Ureter (tissue), 1 donor: ENCODE data around the gene TMEM94. TPM values are rescaled to one million over a fixed set of nuclear protein-coding genes. Genes with fewer than 3 reads are reported as not detected.

Experiments used
- DNase-seq: peaks from one replicate; pipeline ENCODE4 v3.0.0-alpha.2; 2020; ENCODE audit warnings: low spot score
- total RNA-seq: library from RNA; stranded (reverse); gene quantifications from one replicate; pipeline ENCODE4 v1.2.4, GENCODE V29; 2023
- donor health status: DM: yes; HTN: yes; CAD: no.

The TMEM94 gene
- total RNA-seq, 1 donor from 2014 or later, result 73.2 TPM

- DNase-seq, result no peak
Measured at GRCh38 chr17:75525806-75526554, 69.5 kb downstream of the TMEM94 start.

DNA sequence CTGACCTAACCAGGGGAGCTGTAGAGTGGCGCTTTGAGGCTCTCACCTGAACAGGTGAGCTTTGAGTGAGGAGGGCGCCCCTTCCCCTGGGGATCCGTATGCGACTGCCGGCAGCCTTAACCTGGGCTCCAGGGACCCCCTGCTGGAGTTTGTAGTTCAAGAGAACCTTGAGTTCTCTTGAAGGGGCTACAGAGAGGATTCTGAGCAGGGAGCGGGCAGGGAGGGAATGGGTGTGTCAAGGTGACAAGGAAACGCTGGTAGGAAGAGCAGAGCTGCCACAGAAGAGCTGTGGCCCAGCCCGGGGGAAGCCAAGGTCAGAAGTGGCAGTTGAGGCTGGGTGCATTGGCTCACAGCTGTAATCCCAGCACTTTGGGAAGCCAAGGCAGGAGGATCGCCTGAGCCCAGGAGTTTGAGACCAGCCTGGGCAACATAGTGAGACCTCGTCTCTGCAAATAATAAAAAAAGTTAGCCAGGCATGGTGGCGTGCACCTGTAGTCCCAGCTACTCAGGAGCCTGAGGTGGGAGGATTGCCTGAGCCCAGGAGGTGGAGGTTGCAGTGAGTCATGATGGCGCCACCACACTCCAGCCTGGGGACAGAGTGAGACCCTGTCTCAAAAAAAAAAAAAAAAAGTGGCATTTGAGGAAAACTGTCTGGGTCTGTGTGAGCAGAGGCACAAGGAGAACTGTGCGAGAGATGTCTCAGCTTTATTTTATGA is 70.3 kb downstream of the TMEM94 start:
- no peak for DNase-seq

- DNase-seq, result no peak
Measured at GRCh38 chr17:75530837-75531720, 74.6 kb downstream of the TMEM94 start.

GRCh38 chr17:75531721-75532072 is 75.3 kb downstream of the TMEM94 start:
- DNase-seq, result no peak

DNA sequence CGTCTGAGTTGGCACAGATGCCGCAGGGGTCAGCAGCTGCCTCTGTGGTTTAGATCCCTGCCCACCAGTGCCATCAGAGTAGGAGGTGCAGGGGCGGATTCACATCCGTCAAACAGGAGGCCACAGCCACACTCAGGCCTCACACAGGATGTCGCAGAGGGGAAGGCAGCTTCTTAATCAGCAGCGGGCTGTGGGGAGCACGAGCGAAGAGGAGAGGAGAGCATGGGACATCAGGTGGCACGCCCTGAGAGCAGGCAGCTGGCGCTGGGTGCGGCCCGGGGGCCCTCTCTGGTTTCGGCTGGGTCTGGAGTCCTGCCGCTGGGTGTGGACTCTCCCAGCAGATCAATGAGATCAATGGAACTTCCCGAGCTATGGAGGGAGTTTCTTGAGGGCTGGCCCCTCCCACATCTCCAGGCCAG is 78.7 kb downstream of the TMEM94 start:
- DNase-seq, result no peak

DNA sequence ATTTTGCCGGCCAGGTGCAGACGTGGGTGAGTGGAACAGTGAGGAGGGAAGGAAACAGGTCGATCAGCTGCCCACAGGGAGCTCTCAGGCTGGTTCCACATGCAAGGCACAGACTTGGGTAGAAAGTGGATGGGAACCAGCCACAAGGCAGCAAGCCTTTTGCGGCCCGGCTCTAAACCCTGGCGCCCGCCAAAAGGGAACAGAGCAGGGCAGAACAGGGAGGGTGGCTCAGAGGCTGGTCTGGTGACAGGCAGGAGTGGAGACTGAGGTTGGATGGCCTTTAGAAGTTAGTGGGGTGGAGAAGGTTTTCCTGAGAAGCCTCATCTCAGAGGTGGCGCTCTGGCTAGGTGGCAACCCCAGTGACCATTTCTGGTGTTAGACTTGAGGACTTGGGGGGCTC is 79.4 kb downstream of the TMEM94 start:
- DNase-seq, result no peak

GRCh38 chr17:75536366-75536765 is 79.9 kb downstream of the TMEM94 start:
- no peak for DNase-seq

DNA sequence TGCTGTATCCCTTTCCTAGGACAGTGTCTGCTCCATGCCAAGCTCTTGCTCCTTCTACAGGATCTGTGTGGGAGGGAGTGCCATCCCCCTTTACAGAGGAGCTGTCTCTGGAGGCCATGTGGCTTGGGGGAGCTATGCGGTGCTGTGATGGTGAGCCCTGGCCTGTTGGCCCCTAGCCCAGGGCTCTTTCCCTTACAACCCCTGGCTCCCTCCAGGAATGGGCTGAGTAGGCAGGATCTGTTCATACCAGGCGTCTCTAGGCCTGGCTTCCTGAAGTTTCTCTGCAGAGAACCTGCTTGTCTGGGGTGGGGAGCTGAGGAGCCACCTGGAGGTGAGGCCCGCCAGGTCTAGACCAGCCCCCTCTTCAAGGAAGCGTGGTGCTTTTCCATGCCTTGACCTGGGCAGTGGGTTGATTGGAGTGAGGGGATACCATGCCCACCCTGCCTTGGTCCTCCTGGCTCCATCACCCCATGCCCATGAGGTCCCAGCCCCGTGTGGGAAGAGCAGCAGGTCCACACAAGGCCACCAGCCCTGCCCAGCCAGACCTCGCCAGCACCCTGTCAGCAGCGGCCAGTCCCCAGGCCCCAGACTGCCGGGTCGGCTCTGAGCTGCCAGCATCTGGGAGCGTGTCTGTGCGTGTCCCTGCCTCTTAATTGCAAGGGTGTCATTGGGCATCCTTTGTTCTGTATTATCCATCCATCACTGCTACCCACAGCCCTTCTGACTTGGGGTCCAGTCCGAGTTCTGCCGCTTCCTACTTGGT is 83.7 kb downstream of the TMEM94 start:
- DNase-seq, result no peak

GRCh38 chr17:75540923-75541503 is 84.6 kb downstream of the TMEM94 start:
- DNase-seq, result no peak

- no peak for DNase-seq
Measured at GRCh38 chr17:75542229-75542628, 85.8 kb downstream of the TMEM94 start.

- no peak for DNase-seq
Measured at GRCh38 chr17:75542728-75543336, 86.4 kb downstream of the TMEM94 start.

DNA sequence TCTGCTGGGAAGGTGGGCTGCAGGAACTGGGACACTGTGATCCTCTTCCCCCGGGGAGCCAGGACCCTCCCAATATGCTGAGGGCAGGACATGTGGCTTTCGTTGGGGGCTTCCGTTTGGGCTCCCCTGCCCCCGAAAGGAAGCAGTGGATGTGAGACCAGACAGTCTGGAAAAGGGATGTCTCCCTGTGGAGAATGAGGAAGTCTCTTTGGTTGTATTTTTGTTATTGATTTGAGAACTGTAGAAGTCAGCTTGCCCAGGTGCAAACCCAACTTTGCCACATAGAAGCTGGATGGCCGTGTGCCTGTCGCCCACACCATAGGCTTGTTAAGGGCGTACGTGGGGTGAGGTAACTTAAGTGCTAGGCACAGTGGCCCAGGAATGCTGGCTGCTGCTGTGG is 87.8 kb downstream of the TMEM94 start:
- DNase-seq, result no peak

DNA sequence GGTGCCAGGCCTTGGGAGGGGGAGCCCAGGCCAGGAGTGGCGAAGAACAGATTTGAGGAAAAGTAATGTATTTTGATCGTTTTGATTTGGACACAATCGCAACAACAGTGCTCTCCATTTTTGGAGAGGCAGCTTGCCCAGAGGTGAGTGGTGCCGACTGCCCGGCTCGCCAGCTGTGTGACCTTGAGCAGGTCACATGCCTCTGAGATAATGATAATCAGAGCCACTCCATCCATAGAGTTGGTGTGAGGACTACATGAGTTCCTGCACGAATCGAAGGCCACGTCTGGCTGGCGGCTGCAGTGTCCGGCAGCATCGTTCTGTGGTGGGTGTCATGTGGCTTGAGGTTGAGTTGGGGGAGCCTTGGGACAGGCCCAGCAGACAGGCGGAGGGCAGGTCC is 89.7 kb downstream of the TMEM94 start:
- no peak for DNase-seq

DNA sequence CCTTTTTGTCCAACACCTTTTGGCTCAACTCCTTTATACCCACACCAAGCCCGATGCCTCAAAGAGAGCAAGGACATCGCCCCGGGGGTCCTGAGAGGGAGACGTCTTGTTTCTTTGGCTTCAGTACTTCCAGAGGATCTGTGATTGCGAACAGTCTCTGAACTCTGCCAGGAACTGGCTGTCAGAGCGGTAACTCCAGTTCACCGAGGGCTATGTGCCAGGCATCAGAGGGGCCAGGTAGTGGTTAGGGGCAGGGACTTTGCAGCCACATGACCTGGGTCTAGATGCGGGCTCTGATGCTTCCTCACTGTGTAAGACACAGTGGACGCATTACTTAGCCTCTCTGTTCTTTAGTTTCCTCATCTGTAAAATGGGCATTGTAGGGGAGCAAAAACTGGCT is 90.7 kb downstream of the TMEM94 start:
- no peak for DNase-seq

DNA sequence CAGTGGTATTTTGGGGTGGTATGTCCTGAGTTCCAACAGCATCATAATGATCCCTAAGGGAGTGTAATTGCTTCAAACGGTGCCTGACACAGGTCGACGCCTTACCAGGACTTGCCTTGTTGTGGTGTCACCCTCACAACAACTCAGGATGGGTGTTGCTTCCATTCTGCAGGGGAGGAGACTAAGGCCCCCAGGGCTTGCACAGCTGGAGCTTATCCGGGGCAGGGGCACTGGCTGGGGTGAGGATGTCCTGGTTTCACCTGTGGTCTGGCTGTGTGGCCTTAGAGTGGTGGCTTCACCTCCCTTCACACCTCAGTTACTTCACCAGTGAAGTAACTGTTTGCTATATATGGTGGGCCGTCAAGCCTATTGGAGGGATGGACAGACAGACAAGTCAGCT is 92.4 kb downstream of the TMEM94 start:
- DNase-seq, result no peak

Other genes starting within 250 kb of the TMEM94 start
- gene GGA3, start 195.0 kb upstream of the TMEM94 start, total RNA-seq, result 61.4 TPM
- 57.0 TPM for gene MRPS7, start 194.8 kb upstream of the TMEM94 start, total RNA-seq
- gene MIF4GD, start 185.4 kb upstream of the TMEM94 start, total RNA-seq, result 19.9 TPM
- gene SLC25A19, start 167.2 kb upstream of the TMEM94 start, total RNA-seq, result 8.8 TPM
- 79.0 TPM for gene GRB2, start 51.0 kb upstream of the TMEM94 start, total RNA-seq
- 60.8 TPM for gene CASKIN2, start 58.9 kb downstream of the TMEM94 start, total RNA-seq
- gene TSEN54, start 59.9 kb downstream of the TMEM94 start, total RNA-seq, result 25.1 TPM
- gene LLGL2, start 69.1 kb downstream of the TMEM94 start, total RNA-seq, result 94.0 TPM
- 267 TPM for gene MYO15B, start 131.2 kb downstream of the TMEM94 start, total RNA-seq
- 9.5 TPM for gene SMIM5, start 176.8 kb downstream of the TMEM94 start, total RNA-seq
- 91.1 TPM for gene RECQL5, start 210.5 kb downstream of the TMEM94 start, total RNA-seq
- gene SAP30BP, start 210.7 kb downstream of the TMEM94 start, total RNA-seq, result 106 TPM